Loucy (cell line): ENCODE data around the gene NMU.

Experiments used
- H2AFZ ChIP-seq: fragments of 200-600 bp; sonication (generic); 2 replicates; pipeline ENCODE4 v1.6.0; 2016; ENCODE audit warnings: antibody characterized with exemption, mild to moderate bottlenecking, low read length, moderate library complexity
- H3F3A ChIP-seq: fragments of 200-600 bp; 2 replicates; pipeline ENCODE4 v1.6.0; 2016; ENCODE audit warnings: antibody characterized with exemption, low read depth, mild to moderate bottlenecking
- H3K27me3 ChIP-seq: fragments of 200-600 bp; sonication (generic); 2 replicates; pipeline ENCODE4 v1.6.1; 2014; ENCODE audit warnings: low read length, mild to moderate bottlenecking; ENCODE audit not compliant: insufficient read depth, poor library complexity, severe bottlenecking
- H3K36me3 ChIP-seq: fragments of 200-600 bp; sonication (generic); 2 replicates; pipeline ENCODE4 v1.6.1; 2016; ENCODE audit warnings: low read length; ENCODE audit not compliant: insufficient read depth
- H3K4me1 ChIP-seq: fragments of 200-600 bp; sonication (generic); 2 replicates; pipeline ENCODE4 v1.5.1; 2014; ENCODE audit warnings: low read length, mild to moderate bottlenecking; ENCODE audit not compliant: insufficient read depth, poor library complexity, severe bottlenecking
- H3K4me2 ChIP-seq: fragments of 200-600 bp; sonication (generic); 2 replicates; pipeline ENCODE4 v1.6.0; 2014; ENCODE audit warnings: antibody characterized with exemption, low read length, low read depth, mild to moderate bottlenecking; ENCODE audit not compliant: poor library complexity, severe bottlenecking
- H3K4me3 ChIP-seq: fragments of 200-600 bp; sonication (generic); 2 replicates; pipeline ENCODE4 v1.5.1; 2014; ENCODE audit warnings: low read length, mild to moderate bottlenecking, mixed read lengths; ENCODE audit not compliant: poor library complexity, severe bottlenecking
- H3K79me2 ChIP-seq: fragments of 200-600 bp; sonication (generic); 2 replicates; pipeline ENCODE4 v1.6.1; 2014; ENCODE audit warnings: low read length; ENCODE audit not compliant: insufficient read depth
- H3K9ac ChIP-seq: fragments of 200-600 bp; sonication (generic); 2 replicates; pipeline ENCODE4 v1.6.0; 2014; ENCODE audit warnings: mild to moderate bottlenecking, low read depth, low read length, moderate library complexity; ENCODE audit not compliant: poor library complexity, severe bottlenecking
- H3K9me2 ChIP-seq: fragments of 200-600 bp; sonication (generic); replicated peaks from 2 replicates; pipeline ENCODE4 v1.6.1; 2016; ENCODE audit warnings: low read depth, low read length, mixed read lengths
- H3K9me3 ChIP-seq: fragments of 200-600 bp; sonication (generic); 2 replicates; pipeline ENCODE4 v1.6.1; 2014; ENCODE audit warnings: mild to moderate bottlenecking, antibody characterized with exemption, low read length, low read depth; ENCODE audit not compliant: insufficient read depth
- H4K20me1 ChIP-seq: fragments of 200-600 bp; sonication (generic); 2 replicates; pipeline ENCODE4 v1.6.0; 2014; ENCODE audit warnings: antibody characterized with exemption, low read length, mild to moderate bottlenecking; ENCODE audit not compliant: insufficient read depth, poor library complexity, severe bottlenecking
- EZH2phosphoT487 ChIP-seq: fragments of 200-600 bp; IDR thresholded peaks from 2 replicates; pipeline ENCODE4 v1.6.1; 2018; ENCODE audit warnings: antibody characterized with exemption, mild to moderate bottlenecking, moderate library complexity, borderline replicate concordance
- TF ChIP-seq, protein P1 (sequence below): fragments of 200-600 bp; sonication (generic); conservative IDR thresholded peaks from 2 replicates; pipeline ENCODE4 v1.5.1; 2014; ENCODE audit warnings: mild to moderate bottlenecking, antibody characterized with exemption, low read length

Gene NMU

DNA sequence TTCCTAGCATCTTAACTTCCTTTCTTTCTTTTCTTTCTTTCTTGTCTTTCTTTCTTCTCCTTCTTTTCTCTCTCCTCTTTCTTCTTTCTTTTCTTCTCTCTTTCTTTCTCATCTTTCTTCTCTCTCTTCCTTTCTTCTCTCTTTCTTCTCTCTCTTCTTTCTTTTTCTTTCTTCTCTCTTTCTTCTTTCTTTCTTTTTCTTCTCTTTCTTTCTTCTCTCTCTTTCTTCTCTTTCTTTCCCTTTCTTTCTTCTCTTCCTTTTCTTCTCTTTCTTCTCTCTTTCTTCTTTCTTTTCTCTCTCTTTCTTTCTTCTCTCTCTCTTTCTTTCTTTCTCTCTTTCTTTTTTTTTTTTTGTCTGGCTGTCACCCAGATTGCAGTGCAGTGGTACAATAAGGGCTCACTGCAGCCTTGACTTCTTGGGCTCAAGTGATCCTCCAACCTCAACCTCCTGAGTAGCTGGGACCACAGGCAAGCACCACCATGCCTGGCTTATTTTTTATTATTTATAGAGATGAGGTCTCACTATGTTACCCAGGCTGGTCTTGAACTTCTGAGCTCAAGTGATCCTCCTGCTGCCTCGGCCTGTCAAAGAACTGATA is 17.5 kb downstream of the NMU start:
- no peaks in the 10 kb centered on the region for H3K9me3 ChIP-seq
- H2AFZ ChIP-seq = no peak overlapping the region
- no peaks in the 10 kb centered on the region for H4K20me1 ChIP-seq
- H3K36me3 ChIP-seq = no peaks in the 10 kb centered on the region
- no peaks in the 10 kb centered on the region for H3F3A ChIP-seq
- no peak overlapping the region for H3K9ac ChIP-seq
- H3K27me3 ChIP-seq = no peaks in the 10 kb centered on the region
- TF ChIP-seq, protein P1, sequence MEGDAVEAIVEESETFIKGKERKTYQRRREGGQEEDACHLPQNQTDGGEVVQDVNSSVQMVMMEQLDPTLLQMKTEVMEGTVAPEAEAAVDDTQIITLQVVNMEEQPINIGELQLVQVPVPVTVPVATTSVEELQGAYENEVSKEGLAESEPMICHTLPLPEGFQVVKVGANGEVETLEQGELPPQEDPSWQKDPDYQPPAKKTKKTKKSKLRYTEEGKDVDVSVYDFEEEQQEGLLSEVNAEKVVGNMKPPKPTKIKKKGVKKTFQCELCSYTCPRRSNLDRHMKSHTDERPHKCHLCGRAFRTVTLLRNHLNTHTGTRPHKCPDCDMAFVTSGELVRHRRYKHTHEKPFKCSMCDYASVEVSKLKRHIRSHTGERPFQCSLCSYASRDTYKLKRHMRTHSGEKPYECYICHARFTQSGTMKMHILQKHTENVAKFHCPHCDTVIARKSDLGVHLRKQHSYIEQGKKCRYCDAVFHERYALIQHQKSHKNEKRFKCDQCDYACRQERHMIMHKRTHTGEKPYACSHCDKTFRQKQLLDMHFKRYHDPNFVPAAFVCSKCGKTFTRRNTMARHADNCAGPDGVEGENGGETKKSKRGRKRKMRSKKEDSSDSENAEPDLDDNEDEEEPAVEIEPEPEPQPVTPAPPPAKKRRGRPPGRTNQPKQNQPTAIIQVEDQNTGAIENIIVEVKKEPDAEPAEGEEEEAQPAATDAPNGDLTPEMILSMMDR = no peak
- TF ChIP-seq EZH2phosphoT487 = no peak
- H3K4me1 ChIP-seq = no peaks in the 10 kb centered on the region
- no peak overlapping the region for H3K4me3 ChIP-seq
- H3K9me2 ChIP-seq = no peaks in the 10 kb centered on the region
- no peak overlapping the region for H3K4me2 ChIP-seq
- H3K79me2 ChIP-seq = no peaks in the 10 kb centered on the region

- H3K79me2 ChIP-seq = no peaks in the 10 kb centered on the region
- H3K36me3 ChIP-seq = no peaks in the 10 kb centered on the region
These were observed 18.4 kb downstream of the NMU start for GRCh38 chr4:55617587-55618197.

GRCh38 chr4:55615008-55615407 is 21.1 kb downstream of the NMU start:
- Histone ChIP-seq H3K9me2 (no peaks in the 10 kb centered on the region), H3K4me3 (no peak overlapping the region), H3K79me2 (no peaks in the 10 kb centered on the region), H4K20me1 (no peaks in the 10 kb centered on the region), H3K9me3 (no peaks in the 10 kb centered on the region), H3K36me3 (no peaks in the 10 kb centered on the region), H2AFZ (no peak overlapping the region), H3K4me2 (no peak overlapping the region), H3K27me3 (no peaks in the 10 kb centered on the region), H3K9ac (no peak overlapping the region), H3K4me1 (no peaks in the 10 kb centered on the region), H3F3A (no peaks in the 10 kb centered on the region)
- TF ChIP-seq EZH2phosphoT487 = no peak
- TF ChIP-seq, protein P1 = no peak

More at GRCh38 chr4:55617587-55618197, 18.4 kb downstream of the NMU start:
- Histone ChIP-seq H3K9ac (no peak overlapping the region), H3K4me3 (no peak overlapping the region), H3K9me3 (no peaks in the 10 kb centered on the region), H2AFZ (no peak overlapping the region), H3K4me2 (no peak overlapping the region), H3K4me1 (no peaks in the 10 kb centered on the region), H3K9me2 (no peaks in the 10 kb centered on the region), H3F3A (no peaks in the 10 kb centered on the region), H4K20me1 (no peaks in the 10 kb centered on the region), H3K27me3 (no peaks in the 10 kb centered on the region)
- TF ChIP-seq, protein P1 = no peak
- no peak for TF ChIP-seq EZH2phosphoT487
